Ectodermal cell (in vitro differentiated cells): Measurements from ENCODE around the gene LYPD1.

Source experiments
- H3K27ac ChIP-seq: 2 replicates; pipeline ENCODE4 v1.7.0; 2013; ENCODE audit warnings: mild to moderate bottlenecking, low read depth, low read length; ENCODE audit not compliant: insufficient read depth, poor library complexity, severe bottlenecking
- H3K27me3 ChIP-seq: 2 replicates; pipeline ENCODE4 v1.7.0; 2013; ENCODE audit warnings: mild to moderate bottlenecking, low read length; ENCODE audit not compliant: insufficient read depth, control insufficient read depth, poor library complexity, severe bottlenecking
- H3K36me3 ChIP-seq: one replicate; pipeline ENCODE4 v1.7.0; 2013; ENCODE audit warnings: low read length; ENCODE audit not compliant: control insufficient read depth, insufficient read depth
- H3K4me1 ChIP-seq: one replicate; pipeline ENCODE4 v1.7.0; 2013; ENCODE audit warnings: low read length; ENCODE audit not compliant: control insufficient read depth, insufficient read depth
- H3K4me3 ChIP-seq: 2 replicates; pipeline ENCODE4 v1.7.0; 2013; ENCODE audit warnings: low read depth, low read length, control low read depth; ENCODE audit not compliant: insufficient read depth
- H3K9me3 ChIP-seq: 2 replicates; pipeline ENCODE4 v1.7.0; 2013; ENCODE audit warnings: mild to moderate bottlenecking, low read length, moderate library complexity; ENCODE audit not compliant: control insufficient read depth
- WGBS, 2 experiments: methylation state at CpG; one replicate each; pipeline ENCODE4 v1.1.7; 2013; ENCODE audit warnings: missing lambda C conversion rate in 2 of 2; 5-methylcytosine and 5-hydroxymethylcytosine counted together

Gene LYPD1

DNA sequence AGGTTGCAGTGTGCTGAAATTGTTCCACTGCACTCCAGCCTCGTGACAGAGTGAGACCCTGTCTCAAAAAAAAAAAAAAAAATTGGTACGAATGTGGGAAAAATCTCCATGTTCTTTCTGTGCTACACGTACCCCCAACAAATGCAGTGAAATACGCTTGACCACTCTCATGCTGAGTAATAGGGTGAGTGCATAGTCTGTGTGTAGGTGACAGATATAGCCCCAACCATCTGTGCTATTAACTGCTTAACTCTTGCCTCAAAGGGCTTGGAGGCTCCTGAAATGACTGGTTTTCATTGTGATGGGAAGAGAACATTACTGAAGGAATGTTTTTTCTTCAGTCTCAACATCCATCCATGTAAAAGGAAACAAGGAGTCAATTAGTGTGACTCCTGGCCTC lies 15.7 kb downstream of the LYPD1 start:
- H3K36me3 ChIP-seq, result no peaks in the 10 kb centered on the region
- peaks cover 7% of the 10 kb centered on the region for H3K4me1 ChIP-seq
- no peaks in the 10 kb centered on the region for H3K9me3 ChIP-seq
- 80 to 82% methylated on average over 4 of the region's 4 CpGs for WGBS, 2 experiments
- H3K27me3 ChIP-seq, result no peaks in the 10 kb centered on the region
- no peak overlapping the region for H3K27ac ChIP-seq
- no peak overlapping the region for H3K4me3 ChIP-seq

DNA sequence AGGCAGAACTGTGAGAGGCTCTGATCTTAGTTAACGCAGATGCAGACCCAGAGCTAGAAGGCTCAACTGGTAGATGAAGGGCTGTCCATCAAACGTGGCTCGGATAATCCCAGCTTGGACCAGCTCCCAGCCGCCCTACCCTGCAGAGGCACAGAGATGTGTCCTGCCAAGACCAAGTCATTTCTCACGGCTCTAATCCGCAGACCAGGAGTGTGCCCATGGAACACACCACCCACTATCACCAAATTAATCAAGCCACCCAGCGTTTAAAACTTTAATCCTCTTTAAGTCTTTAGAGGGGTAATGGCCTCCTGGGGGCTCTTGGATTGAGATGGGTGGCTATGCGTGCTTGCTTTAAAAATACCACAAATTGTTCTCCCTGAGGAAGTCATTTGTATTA lies 17.5 kb downstream of the LYPD1 start:
- Histone ChIP-seq H3K9me3 (no peaks in the 10 kb centered on the region), H3K4me3 (no peak overlapping the region), H3K4me1 (peaks cover 7% of the 10 kb centered on the region), H3K27ac (no peak overlapping the region), H3K27me3 (no peaks in the 10 kb centered on the region), H3K36me3 (no peaks in the 10 kb centered on the region)
- 49 to 74% methylated on average over 8 of the region's 8 CpGs for WGBS, 2 experiments

DNA sequence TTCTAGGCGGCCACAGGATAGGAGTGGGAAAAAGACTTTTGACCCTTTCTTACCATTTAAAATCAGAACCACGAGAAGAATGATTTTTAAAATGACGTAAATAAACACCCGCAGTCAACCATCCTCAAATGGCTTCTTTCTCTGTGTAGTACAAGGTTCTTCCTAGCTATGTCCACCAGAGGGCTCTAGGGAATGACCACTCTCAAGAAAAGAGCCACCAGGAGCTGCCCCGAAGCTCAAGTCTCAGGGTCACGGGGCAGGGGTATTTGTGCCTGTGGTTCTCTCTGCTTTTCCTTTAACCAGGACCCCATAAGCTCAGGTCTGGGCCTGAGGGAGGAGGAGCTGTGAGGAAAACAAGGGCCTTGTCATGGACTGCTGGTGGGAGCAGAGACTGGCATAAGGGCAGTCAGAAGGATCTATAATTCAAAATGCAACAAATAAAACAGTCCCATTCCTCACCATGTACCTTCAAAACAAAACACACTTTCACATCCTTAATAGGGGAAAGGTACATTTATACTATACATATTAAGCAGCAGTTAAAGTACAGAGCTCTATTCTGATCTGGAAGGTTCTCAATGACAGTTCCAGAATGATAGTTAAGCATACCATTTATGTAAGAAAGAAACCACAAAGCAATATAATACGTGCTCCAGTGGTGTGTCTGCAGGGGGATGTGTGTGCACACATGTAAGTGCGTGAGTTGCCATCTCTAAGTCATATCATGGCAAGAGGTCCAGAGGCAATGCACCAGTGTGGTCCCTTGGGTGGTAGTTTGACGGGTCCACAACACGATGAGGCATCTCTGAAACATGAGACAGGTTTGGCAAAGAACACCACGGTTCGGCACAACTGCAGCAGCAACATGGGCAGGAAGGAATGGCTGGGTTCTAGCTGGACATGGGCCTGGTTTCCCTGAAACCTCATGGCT lies 18.6 kb downstream of the LYPD1 start:
- H3K4me3 ChIP-seq, result no peak overlapping the region
- 91% methylated on average over 12 of the region's 12 CpGs for WGBS, 2 experiments
- no peaks in the 10 kb centered on the region for H3K36me3 ChIP-seq
- H3K4me1 ChIP-seq, result peaks cover 7% of the 10 kb centered on the region
- no peak overlapping the region for H3K27ac ChIP-seq
- no peaks in the 10 kb centered on the region for H3K27me3 ChIP-seq
- no peaks in the 10 kb centered on the region for H3K9me3 ChIP-seq

- H3K9me3 ChIP-seq, result no peaks in the 10 kb centered on the region
- H3K4me1 ChIP-seq, result peaks cover 14% of the 10 kb centered on the region
- no peaks in the 10 kb centered on the region for H3K36me3 ChIP-seq
- H3K27me3 ChIP-seq, result no peaks in the 10 kb centered on the region
- 89 to 90% methylated on average over 8 of the region's 8 CpGs for WGBS, 2 experiments
- no peak overlapping the region for H3K4me3 ChIP-seq
- H3K27ac ChIP-seq, result no peak overlapping the region
Observed at GRCh38 chr2:132646540-132647108, 23.4 kb downstream of the LYPD1 start.

GRCh38 chr2:132645722-132646539 lies 24.1 kb downstream of the LYPD1 start:
- WGBS, 2 experiments, result 74 to 76% methylated on average over 17 to 18 of the region's 18 CpGs
- Histone ChIP-seq H3K4me3 (no peak overlapping the region), H3K27ac (no peak overlapping the region), H3K9me3 (no peaks in the 10 kb centered on the region), H3K27me3 (no peaks in the 10 kb centered on the region), H3K4me1 (peaks cover 19% of the 10 kb centered on the region), H3K36me3 (no peaks in the 10 kb centered on the region)

- Histone ChIP-seq H3K4me3 (no peak overlapping the region), H3K27me3 (no peaks in the 10 kb centered on the region), H3K36me3 (no peaks in the 10 kb centered on the region), H3K27ac (no peak overlapping the region), H3K4me1 (peaks cover 20% of the 10 kb centered on the region), H3K9me3 (no peaks in the 10 kb centered on the region)
- WGBS, 2 experiments, result 95 to 96% methylated on average over 35 of the region's 35 CpGs
Observed at GRCh38 chr2:132645176-132645575, 24.8 kb downstream of the LYPD1 start.

GRCh38 chr2:132642415-132642814 lies 27.6 kb downstream of the LYPD1 start:
- no peak overlapping the region for H3K4me3 ChIP-seq
- no peaks in the 10 kb centered on the region for H3K9me3 ChIP-seq
- H3K27ac ChIP-seq, result no peak overlapping the region
- no peaks in the 10 kb centered on the region for H3K27me3 ChIP-seq
- WGBS, 2 experiments, result 88 to 90% methylated on average over 2 of the region's 2 CpGs
- no peaks in the 10 kb centered on the region for H3K36me3 ChIP-seq
- peaks cover 20% of the 10 kb centered on the region for H3K4me1 ChIP-seq

- peaks cover 20% of the 10 kb centered on the region for H3K4me1 ChIP-seq
- H3K27me3 ChIP-seq, result no peaks in the 10 kb centered on the region
- H3K9me3 ChIP-seq, result no peaks in the 10 kb centered on the region
- H3K27ac ChIP-seq, result no peak overlapping the region
- H3K36me3 ChIP-seq, result no peaks in the 10 kb centered on the region
- H3K4me3 ChIP-seq, result no peak overlapping the region
Observed at GRCh38 chr2:132641819-132642218, 28.2 kb downstream of the LYPD1 start.

- H3K4me3 ChIP-seq, result no peak overlapping the region
- H3K4me1 ChIP-seq, result peaks cover 11% of the 10 kb centered on the region
- no peaks in the 10 kb centered on the region for H3K27me3 ChIP-seq
- H3K27ac ChIP-seq, result no peak overlapping the region
- H3K9me3 ChIP-seq, result no peaks in the 10 kb centered on the region
- H3K36me3 ChIP-seq, result no peaks in the 10 kb centered on the region
Observed at GRCh38 chr2:132640116-132640515, 29.9 kb downstream of the LYPD1 start.
